T1000 (cell line): Measurements from ENCODE around the gene PLXNA4.

ENCODE experiments used
- DNase-seq: peaks from one replicate; lab custom pipeline; 2025; ENCODE audit warnings: mixed read lengths; lab: John Stamatoyannopoulos, UW

The PLXNA4 gene

DNA sequence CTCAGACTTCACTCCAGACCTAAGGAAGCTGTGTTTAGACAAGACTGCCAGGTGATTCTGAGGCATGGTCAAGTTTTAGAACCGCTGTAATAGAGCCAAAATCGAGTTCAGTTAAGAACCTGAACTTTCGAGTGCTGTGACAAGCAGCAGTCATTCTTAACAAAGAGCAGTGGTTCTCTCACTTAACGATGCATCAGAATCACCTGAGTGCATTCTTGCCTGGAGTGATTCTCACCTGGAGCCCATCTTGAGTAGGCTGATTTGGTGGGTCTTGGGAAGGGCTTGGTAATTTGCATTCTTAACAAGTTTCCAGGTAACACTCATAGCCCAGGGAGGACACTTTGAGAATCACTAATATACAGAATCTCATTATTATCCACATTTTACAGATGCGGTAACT is 44.7 kb downstream of the PLXNA4 start:
- DNase-seq = no peak

- no peak for DNase-seq
Observed at GRCh38 chr7:132528695-132529094, 47.6 kb downstream of the PLXNA4 start.

DNA sequence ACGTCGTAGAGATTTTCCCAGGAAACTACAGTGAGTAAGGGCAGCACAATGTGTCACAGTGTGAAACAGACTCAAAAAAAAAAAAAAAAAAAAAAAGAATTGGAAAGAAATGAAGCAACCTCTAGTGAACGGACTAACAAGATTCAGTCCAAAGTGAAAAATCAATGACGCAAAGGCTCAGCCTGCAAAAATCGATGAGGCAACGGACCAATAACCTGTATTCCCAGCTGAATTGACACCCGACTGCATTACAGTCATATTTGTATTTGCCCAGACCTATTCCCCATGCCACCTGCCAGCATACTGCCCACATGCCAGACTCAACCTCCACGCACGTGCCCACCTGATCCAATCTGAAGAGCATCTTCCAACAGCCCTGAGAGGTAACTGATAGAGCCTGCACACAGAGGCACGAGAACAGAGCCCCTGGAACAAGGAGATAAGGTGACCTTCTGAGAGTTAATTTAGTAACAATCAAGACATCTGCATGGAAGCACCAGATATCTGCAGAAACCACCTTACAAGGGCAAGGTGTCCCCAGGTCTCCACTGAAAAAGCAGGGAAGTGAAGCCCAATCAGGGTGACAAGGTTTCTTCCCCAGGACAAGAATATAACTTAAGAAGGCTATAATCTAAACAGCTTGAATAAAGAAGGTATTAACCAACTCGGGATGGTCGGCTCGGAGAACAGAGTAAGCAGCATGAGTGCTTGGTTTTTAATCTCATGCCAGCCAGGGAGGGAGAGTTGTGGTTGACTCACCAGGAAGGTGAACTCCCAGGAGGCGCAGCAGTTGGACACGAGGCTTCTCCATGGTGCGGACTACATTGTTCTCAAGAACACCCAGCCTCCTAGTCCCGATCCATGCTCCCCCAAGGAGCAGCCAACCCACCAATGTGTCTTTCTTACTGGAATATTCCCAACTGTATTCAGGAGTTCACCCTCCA is 48.5 kb downstream of the PLXNA4 start:
- DNase-seq = no peak

- DNase-seq = no peak
Observed at GRCh38 chr7:132526111-132526740, 50.0 kb downstream of the PLXNA4 start.

DNA sequence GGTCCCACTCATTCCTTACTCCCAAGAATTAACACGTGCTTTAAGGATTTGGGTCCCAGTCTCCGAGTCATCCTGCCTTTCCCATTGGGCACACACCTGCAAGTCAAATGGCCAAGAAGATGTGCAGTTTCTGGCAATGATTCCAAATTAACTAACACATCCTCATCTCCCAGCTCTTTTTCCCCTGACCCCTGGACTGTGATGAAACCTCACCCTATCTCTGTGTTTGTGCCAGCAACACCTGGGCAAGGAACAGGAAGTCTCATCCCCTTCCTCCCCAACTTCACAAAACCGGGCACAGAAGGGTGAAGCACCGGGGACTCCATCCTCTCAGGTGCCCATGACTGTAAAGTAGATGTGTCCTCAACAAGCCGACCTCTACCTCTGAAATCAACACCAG is 54.8 kb downstream of the PLXNA4 start:
- no peak for DNase-seq

GRCh38 chr7:132520591-132521280 is 55.5 kb downstream of the PLXNA4 start:
- no peak for DNase-seq

GRCh38 chr7:132519936-132520335 is 56.3 kb downstream of the PLXNA4 start:
- no peak for DNase-seq

- DNase-seq = no peak
Observed at GRCh38 chr7:132518839-132519173, 57.5 kb downstream of the PLXNA4 start.

GRCh38 chr7:132518102-132518838 is 58.0 kb downstream of the PLXNA4 start:
- DNase-seq = no peak

DNA sequence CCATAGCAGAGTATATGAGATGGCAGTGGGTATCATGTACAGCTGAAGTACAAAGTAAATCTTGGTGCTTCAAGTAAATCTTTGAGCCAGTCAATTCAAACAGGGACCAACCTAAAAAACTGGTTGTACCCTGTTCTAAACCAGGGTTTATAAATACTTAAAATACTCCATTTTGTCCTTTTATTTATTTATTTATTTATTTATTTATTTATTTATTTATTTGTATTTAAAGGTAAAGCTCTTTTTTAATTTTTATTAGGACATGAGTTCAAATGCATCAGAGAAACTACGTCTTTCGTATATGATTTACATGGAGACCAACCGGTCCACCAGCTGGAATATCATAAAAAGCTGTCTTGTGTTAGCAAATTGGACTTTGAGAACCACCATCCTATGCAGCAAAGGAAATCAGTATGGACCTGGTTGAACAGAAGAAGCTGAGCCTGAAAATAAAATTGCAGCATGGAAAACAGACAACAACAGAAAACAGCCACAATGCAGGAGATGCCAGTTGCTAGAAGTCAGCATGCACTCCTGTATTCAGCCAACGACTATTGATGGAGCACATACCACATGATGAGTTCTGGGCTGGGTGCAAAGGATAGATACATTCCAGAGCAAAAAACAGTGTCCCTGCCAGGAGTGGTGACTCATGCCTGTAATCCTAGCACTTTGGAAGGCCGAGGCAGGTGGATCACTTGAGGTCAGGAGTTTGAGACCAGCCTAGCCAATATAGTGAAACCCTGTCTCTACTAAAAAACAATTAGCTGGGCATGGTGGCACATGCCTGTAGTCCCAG is 60.0 kb downstream of the PLXNA4 start:
- DNase-seq = no peak

GRCh38 chr7:132515181-132515580 is 61.1 kb downstream of the PLXNA4 start:
- no peak for DNase-seq

DNA sequence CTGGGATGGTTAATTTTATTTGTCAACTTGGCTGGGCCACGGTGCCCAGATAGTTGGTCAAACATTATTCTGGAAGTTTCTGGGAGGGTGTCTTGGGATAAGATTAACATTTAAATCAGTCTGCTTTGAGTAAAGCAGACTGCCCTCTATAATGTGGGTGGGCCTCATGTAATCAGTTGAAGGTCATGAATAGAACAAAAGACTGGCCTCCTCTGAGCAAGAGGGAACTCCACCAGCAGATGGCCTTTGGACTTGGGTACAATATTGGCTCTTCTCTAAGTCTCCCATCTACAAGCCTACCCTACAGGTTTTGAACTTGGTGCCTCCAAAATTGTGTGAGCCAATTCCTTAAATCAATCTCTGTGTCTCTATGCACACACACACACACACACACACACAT is 61.8 kb downstream of the PLXNA4 start:
- no peak for DNase-seq

DNA sequence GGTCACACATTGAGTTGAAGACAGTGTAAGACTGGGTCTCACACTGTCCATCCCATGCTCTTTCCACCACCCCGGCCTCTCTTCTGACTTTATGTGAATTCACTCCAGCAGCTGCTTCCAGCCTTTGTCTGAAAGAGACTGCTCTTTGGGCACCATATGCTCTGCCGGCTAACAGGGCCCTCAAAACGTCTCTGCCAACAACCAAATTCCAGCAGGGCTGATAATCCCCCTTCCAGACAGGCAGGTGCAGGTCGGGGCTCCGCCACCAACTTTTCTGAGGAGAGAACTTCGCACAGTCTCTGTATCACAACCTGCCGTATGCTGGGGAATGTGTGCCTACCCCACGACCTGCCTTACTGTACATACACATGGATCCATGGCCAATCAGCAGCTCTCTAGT is 64.3 kb downstream of the PLXNA4 start:
- no peak for DNase-seq

- DNase-seq = no peak
Observed at GRCh38 chr7:132511387-132511786, 64.9 kb downstream of the PLXNA4 start.

DNA sequence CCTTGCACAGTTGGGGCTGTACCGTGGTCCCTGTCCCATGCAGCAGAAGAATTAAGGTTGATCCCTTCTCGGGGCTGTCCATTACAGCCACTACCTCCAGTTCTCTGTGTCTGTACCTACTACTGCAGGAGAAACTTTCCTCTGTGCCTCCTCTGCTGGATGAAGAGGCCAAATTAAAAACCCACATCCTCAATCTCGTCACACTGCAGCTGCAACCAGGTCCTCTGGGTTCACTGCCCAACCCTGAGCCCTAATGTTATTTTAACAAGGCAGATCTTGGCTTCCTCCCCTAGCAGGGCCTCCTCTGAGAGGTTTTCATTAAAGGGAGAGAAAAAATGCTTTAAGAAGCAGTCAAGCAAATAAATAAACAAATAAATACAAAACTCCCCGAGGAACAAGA is 66.6 kb downstream of the PLXNA4 start:
- DNase-seq = no peak

DNA sequence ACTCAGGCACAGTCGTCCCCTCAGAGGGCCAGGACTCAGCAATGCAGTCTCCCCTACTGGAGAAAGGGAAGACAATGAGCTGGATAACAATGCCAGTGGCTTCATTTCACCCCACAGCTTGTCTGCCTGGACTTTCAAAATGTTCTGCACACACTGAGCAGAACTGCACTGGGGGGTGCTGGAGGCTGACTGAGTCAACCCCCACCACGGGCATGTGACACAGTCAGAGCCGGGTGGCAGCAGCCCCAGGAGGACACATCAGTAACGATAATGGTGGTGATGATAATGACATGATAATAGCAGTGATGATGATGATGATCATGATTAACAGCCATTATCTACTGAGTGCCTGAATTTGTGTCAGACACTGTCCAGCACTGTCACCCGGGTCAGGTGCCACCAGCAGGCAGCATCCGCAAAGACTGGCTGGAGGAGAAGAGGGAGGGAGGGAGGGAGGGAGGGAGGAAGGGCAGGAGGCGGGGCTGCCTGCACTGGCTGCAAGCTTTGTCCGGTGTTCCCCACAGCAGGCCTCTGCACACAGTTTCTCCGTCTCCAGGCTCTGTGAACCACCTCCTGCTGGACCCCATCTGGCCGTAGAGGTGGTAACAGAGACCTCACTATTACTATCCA is 67.4 kb downstream of the PLXNA4 start:
- DNase-seq = no peak

DNA sequence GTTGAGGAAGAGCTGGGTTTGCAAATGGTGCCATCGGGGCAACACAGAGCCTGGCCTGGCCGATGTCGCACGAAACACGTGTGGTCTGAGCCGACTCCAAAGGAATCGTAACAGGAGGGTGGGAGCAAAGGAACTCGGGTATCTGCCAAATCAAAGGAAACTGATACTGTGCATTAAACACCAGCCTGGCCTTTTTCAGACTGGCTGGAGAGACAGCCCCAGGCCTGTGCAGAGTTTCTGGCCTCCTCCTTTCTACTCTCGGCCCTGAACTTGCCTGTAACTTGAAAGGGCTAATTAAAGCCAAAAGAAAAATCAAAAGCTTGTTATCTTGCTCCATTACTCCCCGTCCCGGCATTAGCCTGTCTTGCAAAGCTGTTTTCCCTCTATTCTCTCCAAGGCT is 71.4 kb downstream of the PLXNA4 start:
- DNase-seq = no peak

GRCh38 chr7:132504071-132504470 is 72.2 kb downstream of the PLXNA4 start:
- no peak for DNase-seq

- no peak for DNase-seq
Observed at GRCh38 chr7:132503415-132503814, 72.9 kb downstream of the PLXNA4 start.

- DNase-seq = no peak
Observed at GRCh38 chr7:132501956-132502355, 74.3 kb downstream of the PLXNA4 start.
